Activated CD4-positive, alpha-beta memory T cell treated with anti-CD3 and anti-CD28 coated beads for 36 hours (primary cell): ENCODE data around the gene KCNAB2. TPM values are rescaled to one million over a fixed set of nuclear protein-coding genes. Genes with fewer than 3 reads are reported as not detected.

Source experiments
- CTCF ChIA-PET: fragments of 350-600 bp; sonication (Branson Sonifier 250); formaldehyde crosslinking; loops from one replicate; lab custom pipeline; 2021; ENCODE audit warnings: antibody characterized with exemption, inconsistent platforms; lab: Charles Lee
- POLR2A ChIA-PET: fragments of 350-600 bp; sonication (Branson Sonifier 250); formaldehyde crosslinking; loops from one replicate; lab custom pipeline; 2021; ENCODE audit warnings: antibody characterized with exemption; lab: Charles Lee
- DNase-seq: peaks from one replicate; pipeline ENCODE4 v3.0.0-alpha.2; 2020
- H3K27ac Mint-ChIP-seq: one replicate; pipeline ENCODE4 v1.8.0; 2021; ENCODE audit warnings: mixed read lengths
- H3K27me3 Mint-ChIP-seq: one replicate; pipeline ENCODE4 v1.8.0; 2021; ENCODE audit warnings: mixed read lengths
- H3K36me3 Mint-ChIP-seq: one replicate; pipeline ENCODE4 v1.8.0; 2021; ENCODE audit warnings: mixed read lengths
- H3K4me1 Mint-ChIP-seq: one replicate; pipeline ENCODE4 v1.8.0; 2021; ENCODE audit warnings: low read depth, mixed read lengths
- H3K4me3 Mint-ChIP-seq: one replicate; pipeline ENCODE4 v1.8.0; 2021; ENCODE audit warnings: mild to moderate bottlenecking, mixed read lengths
- H3K9me3 Mint-ChIP-seq: one replicate; pipeline ENCODE4 v1.8.0; 2021; ENCODE audit warnings: mixed read lengths
- intact Hi-C: fragments of 100-400 bp; cut with micrococcal nuclease; formaldehyde crosslinking; loops from one replicate; pipeline ENCODE4 v1.15.1; 2023
- total RNA-seq, 2 experiments: library from RNA; stranded (reverse); gene quantifications; one replicate each; pipeline ENCODE4 v1.2.3, GENCODE V29; 2021

KCNAB2 gene
- total RNA-seq, 2 experiments from 2014 or later, result 196 to 202 TPM

DNA sequence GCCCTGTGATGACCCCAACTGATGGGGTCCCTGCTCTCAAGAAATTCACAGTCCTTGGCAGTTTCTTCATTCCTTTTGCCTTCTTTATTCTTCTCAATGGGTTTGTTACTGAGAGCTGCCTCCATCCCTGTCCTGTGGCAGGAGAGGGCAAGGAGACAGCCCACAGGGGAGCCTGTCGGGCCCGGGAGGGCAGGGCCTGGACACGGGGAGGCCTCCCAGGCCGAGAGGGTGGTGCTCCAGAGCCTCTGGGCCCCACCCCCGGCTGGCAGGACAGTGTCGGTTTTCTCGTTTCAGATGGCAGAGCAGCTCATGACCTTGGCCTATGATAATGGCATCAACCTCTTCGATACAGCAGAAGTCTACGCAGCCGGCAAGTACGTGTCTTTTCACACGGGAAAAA is 36.2 kb downstream of the KCNAB2 start:
- Mint-ChIP-seq H3K27me3 (no peaks in the 10 kb centered on the region), H3K4me1 (no peaks in the 10 kb centered on the region), H3K36me3 (peaks cover 39% of the 10 kb centered on the region), H3K27ac (no peak overlapping the region), H3K4me3 (no peak overlapping the region), H3K9me3 (no peaks in the 10 kb centered on the region)
- POLR2A ChIA-PET, result no interaction called here
- intact Hi-C loops, result no loop called here
- no peak for DNase-seq
- CTCF ChIA-PET, result interaction anchor here (1.2 kb wide), 1 partner anchor 164 kb away, joined by 4 read pairs; no protein-coding TSS in a partner anchor

GRCh38 chr1:6082430-6082971 is 36.8 kb downstream of the KCNAB2 start:
- intact Hi-C loops, result no loop called here
- H3K4me1 Mint-ChIP-seq, result no peaks in the 10 kb centered on the region
- no peaks in the 10 kb centered on the region for H3K9me3 Mint-ChIP-seq
- H3K4me3 Mint-ChIP-seq, result no peak overlapping the region
- ChIA-PET CTCF (interaction anchor here (1.2 kb wide), 1 partner anchor 164 kb away, joined by 4 read pairs; no protein-coding TSS in a partner anchor), POLR2A (no interaction called here)
- no peaks in the 10 kb centered on the region for H3K27me3 Mint-ChIP-seq
- H3K27ac Mint-ChIP-seq, result no peak overlapping the region
- peaks cover 44% of the 10 kb centered on the region for H3K36me3 Mint-ChIP-seq
- DNase-seq, result no peak

DNA sequence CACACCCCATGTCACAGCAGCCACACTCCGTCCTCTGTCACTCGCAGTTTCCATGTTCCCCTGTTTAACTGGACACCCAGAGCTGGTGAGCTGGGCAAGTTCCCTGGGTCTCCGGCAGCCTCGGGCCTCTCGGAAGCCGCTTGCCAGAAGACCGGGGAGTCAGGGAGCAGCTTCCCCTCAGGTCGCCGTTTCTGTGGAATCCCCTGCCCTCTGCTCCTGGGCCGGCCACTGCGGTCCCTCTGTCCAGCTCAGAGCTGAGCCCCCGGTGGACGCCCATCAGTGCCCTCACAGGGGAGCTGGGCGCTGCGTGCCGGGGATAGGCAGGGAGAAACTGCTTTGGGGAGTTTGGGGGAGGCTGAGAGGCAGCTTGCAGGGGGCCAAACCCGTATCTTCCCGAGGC is 37.7 kb downstream of the KCNAB2 start:
- H3K27ac Mint-ChIP-seq, result no peak overlapping the region
- intact Hi-C loops, result no loop called here
- no peaks in the 10 kb centered on the region for H3K4me1 Mint-ChIP-seq
- no peak for DNase-seq
- H3K27me3 Mint-ChIP-seq, result no peaks in the 10 kb centered on the region
- ChIA-PET POLR2A (no interaction called here), CTCF (no interaction called here)
- H3K36me3 Mint-ChIP-seq, result peaks cover 40% of the 10 kb centered on the region
- H3K9me3 Mint-ChIP-seq, result no peaks in the 10 kb centered on the region
- no peak overlapping the region for H3K4me3 Mint-ChIP-seq

DNA sequence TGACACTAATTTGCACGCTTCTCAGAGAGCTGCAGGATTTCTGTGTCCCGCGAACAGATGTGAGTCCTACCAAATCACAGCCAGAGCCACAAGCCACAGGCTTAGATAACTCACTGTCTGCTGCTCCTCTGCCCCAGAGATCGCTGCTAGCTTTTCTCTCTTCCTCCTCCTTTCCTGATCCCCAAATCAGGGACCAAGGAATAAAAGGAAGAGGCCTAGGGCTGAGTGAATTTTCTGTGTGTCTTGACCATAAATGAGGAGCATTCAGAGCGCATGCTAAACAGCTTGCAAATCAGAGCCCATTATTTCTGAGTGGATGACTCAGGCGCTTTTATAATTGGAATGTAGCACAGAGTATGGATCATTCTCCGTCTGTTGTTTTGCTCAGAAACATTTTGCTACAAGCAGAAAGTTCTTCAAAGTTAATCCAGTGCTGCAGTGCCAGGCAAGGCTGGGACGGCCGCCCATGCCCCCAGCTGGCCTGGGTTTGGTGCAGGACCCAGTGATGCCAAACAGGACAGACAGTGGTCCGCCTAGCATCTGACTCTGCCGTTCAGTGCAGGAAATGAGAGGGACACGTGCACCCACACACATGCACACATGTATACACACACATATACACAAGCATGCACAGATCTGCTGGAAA is 38.2 kb downstream of the KCNAB2 start:
- H3K27ac Mint-ChIP-seq, result peak overlapping the region; percentile 5
- ChIA-PET CTCF (no interaction called here), POLR2A (no interaction called here)
- H3K27me3 Mint-ChIP-seq, result no peaks in the 10 kb centered on the region
- intact Hi-C loops, result no loop called here
- DNase-seq, result no peak
- H3K4me3 Mint-ChIP-seq, result no peak overlapping the region
- no peaks in the 10 kb centered on the region for H3K4me1 Mint-ChIP-seq
- H3K9me3 Mint-ChIP-seq, result no peaks in the 10 kb centered on the region
- peaks cover 36% of the 10 kb centered on the region for H3K36me3 Mint-ChIP-seq

DNA sequence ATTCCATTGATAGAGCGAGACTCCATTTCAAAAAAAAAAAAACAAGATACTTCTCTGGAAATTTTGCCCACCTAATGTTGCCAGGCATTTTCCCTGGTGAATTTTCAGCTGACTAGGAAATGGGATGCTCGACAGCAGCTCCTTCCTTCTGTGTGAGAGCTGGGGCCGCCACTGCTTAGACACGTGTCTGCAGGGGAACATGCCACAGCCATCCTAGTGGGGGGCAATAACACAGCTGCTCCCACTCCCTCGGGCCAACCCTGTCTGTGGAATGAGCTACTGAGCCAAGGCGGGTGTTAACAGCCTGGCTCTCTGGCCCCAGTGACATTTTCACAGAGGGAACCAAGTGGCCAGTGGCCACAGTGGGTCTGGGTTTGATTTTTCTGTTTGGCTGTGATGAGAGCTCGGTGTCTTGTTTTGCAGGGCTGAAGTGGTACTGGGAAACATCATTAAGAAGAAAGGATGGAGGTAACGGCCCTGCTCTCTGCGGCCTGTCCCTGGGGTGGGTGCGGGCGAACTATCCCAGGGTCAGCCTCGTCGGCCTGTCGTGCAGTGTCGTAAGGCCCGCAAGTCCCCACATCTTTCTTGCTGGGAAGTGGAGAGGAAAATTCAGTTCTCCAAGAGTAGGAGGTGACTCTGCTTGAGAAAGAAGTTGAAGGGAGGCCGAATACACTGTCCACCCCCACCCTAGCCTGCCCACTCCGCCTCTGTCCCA is 39.2 kb downstream of the KCNAB2 start:
- H3K4me1 Mint-ChIP-seq, result no peaks in the 10 kb centered on the region
- H3K27me3 Mint-ChIP-seq, result no peaks in the 10 kb centered on the region
- no peak overlapping the region for H3K4me3 Mint-ChIP-seq
- ChIA-PET POLR2A (no interaction called here), CTCF (no interaction called here)
- intact Hi-C loops, result no loop called here
- H3K9me3 Mint-ChIP-seq, result no peaks in the 10 kb centered on the region
- H3K27ac Mint-ChIP-seq, result peak overlapping the region; percentile 18
- peaks cover 36% of the 10 kb centered on the region for H3K36me3 Mint-ChIP-seq
- DNase-seq, result no peak

DNA sequence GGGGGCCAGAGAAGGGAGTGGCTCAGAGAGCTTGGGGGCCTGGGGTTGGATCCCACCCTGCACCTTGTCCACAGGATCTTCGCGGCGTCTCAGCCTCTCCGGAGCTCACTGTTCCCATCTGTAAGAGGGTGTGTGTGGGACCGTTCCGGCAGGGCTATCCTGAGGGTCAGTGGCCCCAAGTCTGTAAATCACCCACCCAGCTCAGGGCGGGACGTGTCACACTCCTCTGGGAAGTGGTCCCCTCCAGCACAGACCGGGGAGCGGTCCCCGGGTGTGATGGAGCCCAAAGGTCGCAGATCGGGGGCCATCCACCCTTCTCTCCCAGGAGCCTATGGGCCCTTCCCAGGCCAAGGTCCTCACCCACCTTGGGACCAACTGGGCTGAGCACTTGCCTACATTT is 40.0 kb downstream of the KCNAB2 start:
- Mint-ChIP-seq H3K36me3 (peaks cover 34% of the 10 kb centered on the region), H3K27me3 (no peaks in the 10 kb centered on the region), H3K4me1 (no peaks in the 10 kb centered on the region), H3K9me3 (no peaks in the 10 kb centered on the region), H3K4me3 (no peak overlapping the region), H3K27ac (no peak overlapping the region)
- DNase-seq, result no peak
- intact Hi-C loops, result no loop called here
- CTCF ChIA-PET, result no interaction called here
- POLR2A ChIA-PET, result no interaction called here

- H3K27me3 Mint-ChIP-seq, result no peaks in the 10 kb centered on the region
- no peak for DNase-seq
- intact Hi-C loops, result no loop called here
- CTCF ChIA-PET, result no interaction called here
- H3K27ac Mint-ChIP-seq, result no peak overlapping the region
- H3K9me3 Mint-ChIP-seq, result no peaks in the 10 kb centered on the region
- H3K4me3 Mint-ChIP-seq, result no peak overlapping the region
- POLR2A ChIA-PET, result no interaction called here
- peaks cover 36% of the 10 kb centered on the region for H3K36me3 Mint-ChIP-seq
- H3K4me1 Mint-ChIP-seq, result no peaks in the 10 kb centered on the region
These were observed 40.7 kb downstream of the KCNAB2 start for GRCh38 chr1:6086358-6086757.

- intact Hi-C loops, result no loop called here
- H3K36me3 Mint-ChIP-seq, result peaks cover 37% of the 10 kb centered on the region
- H3K27ac Mint-ChIP-seq, result no peak overlapping the region
- no peaks in the 10 kb centered on the region for H3K9me3 Mint-ChIP-seq
- H3K4me3 Mint-ChIP-seq, result no peak overlapping the region
- DNase-seq, result no peak
- CTCF ChIA-PET, result no interaction called here
- no peaks in the 10 kb centered on the region for H3K27me3 Mint-ChIP-seq
- POLR2A ChIA-PET, result no interaction called here
- H3K4me1 Mint-ChIP-seq, result no peaks in the 10 kb centered on the region
These were observed 41.2 kb downstream of the KCNAB2 start for GRCh38 chr1:6086762-6087376.

- no peak overlapping the region for H3K27ac Mint-ChIP-seq
- intact Hi-C loops, result no loop called here
- ChIA-PET POLR2A (no interaction called here), CTCF (no interaction called here)
- H3K9me3 Mint-ChIP-seq, result no peaks in the 10 kb centered on the region
- peaks cover 36% of the 10 kb centered on the region for H3K36me3 Mint-ChIP-seq
- no peaks in the 10 kb centered on the region for H3K27me3 Mint-ChIP-seq
- DNase-seq, result no peak
- H3K4me3 Mint-ChIP-seq, result no peak overlapping the region
- no peaks in the 10 kb centered on the region for H3K4me1 Mint-ChIP-seq
These were observed 41.7 kb downstream of the KCNAB2 start for GRCh38 chr1:6087377-6087772.

GRCh38 chr1:6087958-6088357 is 42.3 kb downstream of the KCNAB2 start:
- Mint-ChIP-seq H3K36me3 (peaks cover 33% of the 10 kb centered on the region), H3K27me3 (no peaks in the 10 kb centered on the region), H3K9me3 (no peaks in the 10 kb centered on the region), H3K27ac (no peak overlapping the region), H3K4me1 (no peaks in the 10 kb centered on the region), H3K4me3 (no peak overlapping the region)
- ChIA-PET POLR2A (no interaction called here), CTCF (no interaction called here)
- intact Hi-C loops, result no loop called here
- no peak for DNase-seq

DNA sequence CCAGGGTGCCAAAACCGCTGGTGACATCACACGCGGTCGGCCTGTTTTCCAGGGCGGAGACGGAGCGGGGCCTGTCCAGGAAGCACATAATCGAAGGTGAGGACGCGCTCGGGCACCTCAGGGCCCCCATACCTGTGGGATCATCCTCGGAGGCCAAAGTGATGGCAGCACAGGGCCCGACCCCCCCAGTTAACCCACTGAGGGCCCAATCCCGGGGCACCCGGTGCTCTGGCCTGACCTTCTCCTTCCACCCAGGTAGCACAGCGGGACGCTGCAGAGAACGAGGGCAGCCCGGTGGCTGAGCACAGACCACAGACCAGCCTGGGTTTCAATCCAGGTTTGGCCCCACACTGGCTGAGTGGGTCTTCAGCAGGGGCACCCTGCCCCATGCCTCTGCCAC is 43.3 kb downstream of the KCNAB2 start:
- no peak for DNase-seq
- H3K36me3 Mint-ChIP-seq, result peaks cover 32% of the 10 kb centered on the region
- CTCF ChIA-PET, result no interaction called here
- no peaks in the 10 kb centered on the region for H3K27me3 Mint-ChIP-seq
- no peaks in the 10 kb centered on the region for H3K4me1 Mint-ChIP-seq
- POLR2A ChIA-PET, result no interaction called here
- H3K27ac Mint-ChIP-seq, result no peak overlapping the region
- intact Hi-C loops, result no loop called here
- no peak overlapping the region for H3K4me3 Mint-ChIP-seq
- no peaks in the 10 kb centered on the region for H3K9me3 Mint-ChIP-seq

DNA sequence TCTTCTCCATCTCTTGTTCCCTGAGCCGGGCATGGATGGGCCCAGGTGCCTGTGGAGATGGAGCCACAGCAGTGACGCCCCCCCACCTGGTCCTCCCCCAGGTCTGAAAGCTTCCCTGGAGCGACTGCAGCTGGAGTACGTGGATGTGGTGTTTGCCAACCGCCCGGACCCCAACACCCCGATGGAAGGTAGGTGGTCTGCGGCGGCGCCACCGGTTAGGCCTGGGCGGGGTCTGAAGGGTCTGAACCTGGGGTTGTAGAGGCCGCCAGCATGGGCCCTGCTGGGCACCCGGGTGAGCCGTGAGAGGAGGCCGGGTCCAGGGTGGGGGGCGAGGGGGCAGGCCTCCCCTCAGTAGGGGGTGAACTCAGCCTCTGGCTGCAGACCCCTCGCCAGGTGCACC is 44.6 kb downstream of the KCNAB2 start:
- Mint-ChIP-seq H3K36me3 (peaks cover 27% of the 10 kb centered on the region), H3K27ac (no peak overlapping the region), H3K27me3 (no peaks in the 10 kb centered on the region)

More for the DNA sequence above, 44.6 kb downstream of the KCNAB2 start:
- no peak overlapping the region for H3K4me3 Mint-ChIP-seq
- ChIA-PET CTCF (no interaction called here), POLR2A (no interaction called here)
- intact Hi-C loops, result no loop called here
- no peaks in the 10 kb centered on the region for H3K4me1 Mint-ChIP-seq
- no peaks in the 10 kb centered on the region for H3K9me3 Mint-ChIP-seq
- no peak for DNase-seq
